ENCODE results near the gene CD6.

Gene CD6

GRCh38 chr11:61037441-61038093, 66.1 kb downstream of the CD6 start:
- no peak for DNase-seq
- in situ Hi-C loops (cut with HindIII; ENCODE audit: low pct_ligation_motif_present, low pct_unique_long_range_greater_than_20kb, low sequenced_read_pairs): no loop called here

GRCh38 chr11:61039916-61040315, 68.4 kb downstream of the CD6 start:
- no peak for DNase-seq
- in situ Hi-C loops (cut with HindIII; ENCODE audit: low pct_ligation_motif_present, low pct_unique_long_range_greater_than_20kb, low sequenced_read_pairs): no loop called here

GRCh38 chr11:61041755-61042518, 70.5 kb downstream of the CD6 start:
- DNase-seq: no peak
- in situ Hi-C loops (cut with HindIII; ENCODE audit: low pct_ligation_motif_present, low pct_unique_long_range_greater_than_20kb, low sequenced_read_pairs): no loop called here

DNA sequence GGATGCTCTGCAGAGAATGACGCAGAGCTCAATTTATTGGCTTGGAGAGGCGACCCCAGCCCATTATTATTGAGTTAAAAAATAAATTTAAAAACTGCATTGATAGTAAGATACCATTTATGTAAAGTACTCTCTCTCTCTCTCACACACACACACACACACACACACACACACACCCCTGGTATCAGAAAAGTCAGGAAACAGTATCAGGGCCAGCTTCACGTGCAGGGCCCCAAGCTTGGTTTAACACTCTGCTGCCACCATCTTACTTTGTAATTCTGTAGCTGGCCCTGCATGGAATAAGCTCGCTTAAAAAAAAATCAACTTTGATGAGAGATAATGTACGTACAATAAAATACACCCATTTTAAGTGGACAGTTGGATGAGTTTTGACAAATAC, 71.1 kb downstream of the CD6 start:
- DNase-seq: no peak
- in situ Hi-C loops (cut with HindIII; ENCODE audit: low pct_ligation_motif_present, low pct_unique_long_range_greater_than_20kb, low sequenced_read_pairs): no loop called here

- in situ Hi-C loops (cut with HindIII; ENCODE audit: low pct_ligation_motif_present, low pct_unique_long_range_greater_than_20kb, low sequenced_read_pairs): no loop called here
- DNase-seq: no peak
Observed at GRCh38 chr11:61042961-61043540, 71.6 kb downstream of the CD6 start.

DNA sequence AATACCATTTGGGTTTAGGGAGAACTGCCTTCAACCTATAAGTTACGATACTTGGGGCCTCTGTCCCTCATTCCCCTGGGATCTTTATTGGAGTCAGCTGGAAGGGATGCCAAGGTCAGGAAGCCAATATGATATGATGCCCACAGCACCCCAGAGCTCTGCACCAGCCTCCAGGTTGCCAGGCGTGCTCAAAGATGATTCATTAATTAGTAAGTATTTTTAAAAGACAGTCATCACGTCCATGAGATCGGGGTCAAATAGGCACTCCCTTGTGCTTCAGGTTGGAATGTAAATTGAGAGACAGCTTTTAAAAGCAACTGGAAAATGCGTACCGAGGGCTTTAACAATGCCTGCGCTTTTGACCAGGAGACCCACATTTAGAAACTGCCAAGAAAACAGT, 73.8 kb downstream of the CD6 start:
- in situ Hi-C loops (cut with HindIII; ENCODE audit: low pct_ligation_motif_present, low pct_unique_long_range_greater_than_20kb, low sequenced_read_pairs): no loop called here
- no peak for DNase-seq

DNA sequence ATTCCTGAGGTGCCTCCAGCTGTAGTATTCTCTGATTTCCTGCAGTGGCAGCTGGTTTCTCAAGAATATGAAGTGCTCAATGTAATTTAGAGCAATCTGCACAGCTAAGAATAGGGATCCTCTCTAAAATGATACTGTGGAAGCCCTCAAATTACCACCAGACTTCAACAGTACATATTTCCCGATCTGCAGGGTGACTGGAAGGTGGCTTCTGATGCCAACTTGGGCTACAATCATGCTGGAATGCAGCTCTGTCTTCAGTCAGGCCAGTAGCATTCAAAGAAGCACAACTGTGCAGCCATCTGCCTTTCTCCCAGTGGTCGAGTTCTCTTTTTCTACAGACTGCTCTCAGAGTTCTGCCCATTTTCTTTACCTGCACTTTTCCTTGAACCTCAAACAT, 75.4 kb downstream of the CD6 start:
- in situ Hi-C loops (cut with HindIII; ENCODE audit: low pct_ligation_motif_present, low pct_unique_long_range_greater_than_20kb, low sequenced_read_pairs): no loop called here

GRCh38 chr11:61048368-61049062, 77.0 kb downstream of the CD6 start:
- in situ Hi-C loops (cut with HindIII; ENCODE audit: low pct_ligation_motif_present, low pct_unique_long_range_greater_than_20kb, low sequenced_read_pairs): no loop called here
- DNase-seq: no peak

More for the DNA sequence above, 75.4 kb downstream of the CD6 start:
- no peak for DNase-seq

DNA sequence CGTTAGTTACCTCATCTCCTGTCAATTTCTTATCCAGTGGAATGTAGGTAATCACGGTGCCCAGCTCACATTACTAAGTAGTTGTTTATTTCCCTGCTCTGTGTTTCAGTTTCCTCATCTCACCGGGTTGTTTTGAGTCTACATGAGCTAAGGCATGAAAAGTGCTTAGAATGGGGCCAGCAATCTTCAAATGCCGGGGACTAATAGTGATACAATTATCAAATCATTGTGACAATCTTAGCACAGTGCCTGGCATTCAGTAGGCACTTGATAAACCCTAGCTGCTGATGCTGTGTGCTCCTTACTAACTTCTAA, 77.5 kb downstream of the CD6 start:
- DNase-seq: no peak
- in situ Hi-C loops (cut with HindIII; ENCODE audit: low pct_ligation_motif_present, low pct_unique_long_range_greater_than_20kb, low sequenced_read_pairs): no loop called here

DNA sequence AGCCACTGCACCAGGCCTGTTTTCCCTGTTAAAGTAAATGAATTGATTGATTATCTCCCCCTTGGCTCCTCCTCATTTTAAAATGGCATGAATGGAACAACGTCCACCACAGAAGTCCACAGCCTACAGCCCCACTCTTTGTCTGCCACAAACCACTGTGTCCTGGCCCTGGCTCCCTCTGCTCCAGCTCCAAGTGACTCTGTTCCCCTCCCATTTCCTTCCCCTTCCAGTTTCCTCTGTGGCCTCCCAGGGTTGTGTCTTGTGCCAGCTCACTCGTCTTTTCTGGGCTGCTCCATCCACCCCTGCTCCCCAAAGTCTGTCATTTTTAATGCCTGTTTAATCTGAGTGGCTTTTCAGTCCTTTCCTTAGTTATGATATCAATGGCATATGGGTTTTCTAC, 78.4 kb downstream of the CD6 start:
- DNase-seq: no peak
- in situ Hi-C loops (cut with HindIII; ENCODE audit: low pct_ligation_motif_present, low pct_unique_long_range_greater_than_20kb, low sequenced_read_pairs): no loop called here

DNA sequence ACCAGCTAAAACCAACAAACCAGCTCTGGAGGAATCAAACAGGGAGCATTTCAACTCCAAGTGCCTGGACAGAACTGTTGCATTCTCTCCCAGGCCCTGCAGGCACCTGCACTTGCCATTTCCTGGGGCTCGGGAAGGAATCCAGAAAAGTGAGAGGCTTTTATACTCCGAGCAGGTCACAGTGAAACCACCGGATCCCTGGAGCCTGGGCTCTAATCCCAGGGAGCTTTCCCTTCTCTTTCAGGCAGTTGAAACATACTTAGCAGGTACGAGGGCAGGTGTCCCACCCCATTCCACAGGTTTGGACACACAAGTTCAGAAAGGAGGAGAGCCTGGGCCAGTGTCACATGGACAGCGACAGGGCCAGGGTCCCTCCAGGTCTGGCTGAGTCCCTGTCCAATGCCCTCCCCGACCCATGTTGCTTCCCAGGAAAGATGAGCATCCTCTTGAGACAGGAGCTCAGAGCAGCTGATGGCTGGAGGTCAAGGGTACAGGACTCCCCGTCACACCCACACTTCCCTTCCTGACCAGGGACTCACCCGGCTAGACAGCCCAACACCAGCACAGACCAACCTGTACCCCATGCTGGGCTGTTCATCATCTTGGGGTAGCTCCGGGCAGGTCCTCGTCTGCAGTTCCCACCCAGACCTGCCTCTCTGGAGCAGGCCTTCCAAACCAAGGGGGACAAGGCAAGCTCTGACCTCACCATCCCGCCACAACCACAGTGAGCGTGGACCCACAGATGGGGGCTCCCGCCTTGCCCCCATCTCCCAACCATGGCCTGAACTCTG, 80.9 kb downstream of the CD6 start:
- DNase-seq: no peak
- in situ Hi-C loops (cut with HindIII; ENCODE audit: low pct_ligation_motif_present, low pct_unique_long_range_greater_than_20kb, low sequenced_read_pairs): no loop called here

DNA sequence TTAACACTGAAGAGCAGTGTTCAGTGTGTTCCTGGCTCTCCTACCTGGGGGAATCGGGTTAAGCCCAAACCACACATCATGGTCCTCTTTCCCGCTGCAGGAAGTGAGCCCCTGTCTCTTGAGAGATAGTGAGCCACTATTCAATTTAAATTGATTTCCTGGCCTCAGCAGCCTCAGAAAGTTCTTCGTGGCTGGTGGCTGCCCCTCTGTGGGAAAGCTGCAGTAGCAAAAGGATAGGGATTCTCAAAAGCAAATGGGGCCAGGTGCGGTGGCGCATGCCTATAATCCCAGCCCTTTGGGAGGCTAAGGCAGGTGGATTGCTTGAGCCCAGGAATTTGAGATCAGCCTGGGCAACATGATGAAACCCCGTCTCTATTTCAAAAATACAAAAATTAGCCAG, 81.7 kb downstream of the CD6 start:
- no peak for DNase-seq
- in situ Hi-C loops (cut with HindIII; ENCODE audit: low pct_ligation_motif_present, low pct_unique_long_range_greater_than_20kb, low sequenced_read_pairs): no loop called here

GRCh38 chr11:61054513-61054912, 83.0 kb downstream of the CD6 start:
- in situ Hi-C loops (cut with HindIII; ENCODE audit: low pct_ligation_motif_present, low pct_unique_long_range_greater_than_20kb, low sequenced_read_pairs): no loop called here
- no peak for DNase-seq

DNA sequence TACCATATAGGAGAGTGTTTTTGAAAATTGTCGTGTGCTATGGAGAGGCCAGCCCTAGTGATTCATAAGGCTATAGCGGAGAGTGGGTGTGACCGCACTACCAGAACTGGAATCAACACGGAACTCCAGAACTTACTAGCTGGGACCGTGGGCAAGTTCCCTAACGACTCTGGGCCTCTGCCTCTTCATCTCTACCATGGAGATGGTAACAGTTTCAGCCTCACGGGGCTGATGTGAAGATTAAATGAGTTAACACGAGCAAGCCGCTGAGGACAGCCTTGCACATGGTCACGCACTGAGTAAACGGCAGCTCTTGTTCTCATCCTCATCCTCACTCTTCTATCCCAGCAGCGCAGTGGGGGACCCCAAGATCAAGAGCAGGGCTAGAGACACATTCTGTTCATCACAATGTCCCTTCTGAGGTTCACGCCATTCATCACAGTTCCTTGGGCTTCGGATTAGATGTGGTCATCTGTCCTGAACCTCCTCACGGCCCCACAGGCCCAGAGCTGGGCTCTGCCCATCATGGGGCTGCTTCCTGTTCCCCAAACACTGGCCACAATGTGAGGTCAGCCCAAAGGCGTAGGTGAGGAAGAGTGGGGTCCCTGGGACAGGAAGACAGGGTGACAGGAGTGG, 83.6 kb downstream of the CD6 start:
- in situ Hi-C loops (cut with HindIII; ENCODE audit: low pct_ligation_motif_present, low pct_unique_long_range_greater_than_20kb, low sequenced_read_pairs): no loop called here
- no peak for DNase-seq

- in situ Hi-C loops (cut with HindIII; ENCODE audit: low pct_ligation_motif_present, low pct_unique_long_range_greater_than_20kb, low sequenced_read_pairs): no loop called here
- DNase-seq: no peak
Observed at GRCh38 chr11:61055776-61056175, 84.3 kb downstream of the CD6 start.

DNA sequence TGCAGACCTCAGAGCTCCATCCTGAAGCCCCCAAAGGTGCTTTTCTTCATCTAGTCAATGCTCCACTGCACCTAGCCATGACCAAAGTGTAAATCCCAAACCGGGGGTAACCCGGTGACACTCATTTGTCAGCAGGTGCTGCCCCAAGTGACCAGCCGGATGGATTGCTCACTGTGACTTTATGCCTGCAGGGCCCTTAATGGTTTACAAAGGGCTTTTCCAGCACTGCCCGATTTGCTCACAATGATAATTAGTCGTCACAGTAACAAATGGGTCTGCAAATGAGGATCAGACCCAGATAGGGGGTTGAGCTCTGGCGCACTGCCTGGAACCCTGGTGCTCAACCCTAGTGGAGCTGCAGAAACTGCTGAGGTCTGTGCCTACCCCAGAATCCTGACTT, 85.1 kb downstream of the CD6 start:
- in situ Hi-C loops (cut with HindIII; ENCODE audit: low pct_ligation_motif_present, low pct_unique_long_range_greater_than_20kb, low sequenced_read_pairs): no loop called here
- no peak for DNase-seq

DNA sequence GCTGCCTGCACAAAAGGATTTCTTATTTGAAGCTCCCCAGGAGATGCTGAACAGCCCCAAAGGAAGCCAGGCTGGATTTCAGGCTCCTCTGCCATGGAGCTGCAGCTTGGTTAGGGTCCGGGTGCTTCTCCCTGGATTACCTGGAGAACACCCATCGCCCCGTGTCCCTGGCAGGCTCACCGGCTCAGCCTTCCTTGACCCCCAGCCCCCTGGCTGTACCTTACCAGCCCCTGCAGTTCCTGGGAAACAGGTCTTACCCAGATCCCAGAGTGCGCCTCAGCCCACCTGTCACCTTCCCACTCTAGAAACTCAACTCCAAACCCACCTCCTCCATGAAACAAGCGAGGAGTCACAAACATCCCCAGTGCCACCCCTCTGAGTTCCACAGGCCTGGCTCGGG, 85.5 kb downstream of the CD6 start:
- in situ Hi-C loops (cut with HindIII; ENCODE audit: low pct_ligation_motif_present, low pct_unique_long_range_greater_than_20kb, low sequenced_read_pairs): no loop called here
- DNase-seq: no peak

DNA sequence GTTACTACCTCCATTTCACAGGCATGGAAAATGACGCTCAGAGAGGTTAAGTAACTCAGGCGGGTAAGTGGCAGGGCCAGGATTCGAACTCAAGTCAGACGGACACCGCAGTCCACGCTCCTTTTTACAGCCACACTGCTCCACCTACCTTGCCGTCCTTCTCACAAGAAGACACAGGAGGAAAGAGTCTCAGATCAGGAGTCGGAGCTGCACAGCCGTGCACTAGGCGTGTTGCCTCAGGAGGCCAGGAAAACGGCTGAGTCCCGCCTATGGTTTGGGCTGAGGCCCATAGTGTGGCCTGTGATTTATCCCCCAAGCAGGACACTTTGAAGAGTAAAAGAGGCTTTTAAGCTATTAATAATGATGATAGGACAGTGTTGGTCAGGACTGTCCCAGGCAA, 86.1 kb downstream of the CD6 start:
- in situ Hi-C loops (cut with HindIII; ENCODE audit: low pct_ligation_motif_present, low pct_unique_long_range_greater_than_20kb, low sequenced_read_pairs): no loop called here
- no peak for DNase-seq

All from ACHN (cell line).